Measurements from ENCODE around the gene ATF7IP2.

DNA sequence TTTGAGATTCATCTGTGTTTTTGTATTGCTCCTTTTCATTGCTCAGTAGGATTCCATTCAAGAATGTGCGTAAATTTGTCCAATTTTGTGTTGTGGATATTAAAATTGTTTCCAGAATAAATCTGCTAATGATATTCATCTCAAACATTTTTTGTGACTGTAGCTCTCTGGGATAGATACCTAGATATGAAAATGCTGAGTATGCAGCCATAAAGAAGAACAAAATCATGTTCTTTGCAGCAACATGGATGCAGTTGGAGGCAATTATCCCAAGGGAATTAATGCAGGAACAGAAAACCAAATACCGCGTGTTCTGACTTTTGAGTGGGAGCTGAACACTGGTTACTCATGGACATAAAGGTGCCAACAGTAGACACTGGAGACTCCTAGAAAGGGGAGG, 40.2 kb upstream of the ATF7IP2 start:
- TF ChIP-seq, protein P1, sequence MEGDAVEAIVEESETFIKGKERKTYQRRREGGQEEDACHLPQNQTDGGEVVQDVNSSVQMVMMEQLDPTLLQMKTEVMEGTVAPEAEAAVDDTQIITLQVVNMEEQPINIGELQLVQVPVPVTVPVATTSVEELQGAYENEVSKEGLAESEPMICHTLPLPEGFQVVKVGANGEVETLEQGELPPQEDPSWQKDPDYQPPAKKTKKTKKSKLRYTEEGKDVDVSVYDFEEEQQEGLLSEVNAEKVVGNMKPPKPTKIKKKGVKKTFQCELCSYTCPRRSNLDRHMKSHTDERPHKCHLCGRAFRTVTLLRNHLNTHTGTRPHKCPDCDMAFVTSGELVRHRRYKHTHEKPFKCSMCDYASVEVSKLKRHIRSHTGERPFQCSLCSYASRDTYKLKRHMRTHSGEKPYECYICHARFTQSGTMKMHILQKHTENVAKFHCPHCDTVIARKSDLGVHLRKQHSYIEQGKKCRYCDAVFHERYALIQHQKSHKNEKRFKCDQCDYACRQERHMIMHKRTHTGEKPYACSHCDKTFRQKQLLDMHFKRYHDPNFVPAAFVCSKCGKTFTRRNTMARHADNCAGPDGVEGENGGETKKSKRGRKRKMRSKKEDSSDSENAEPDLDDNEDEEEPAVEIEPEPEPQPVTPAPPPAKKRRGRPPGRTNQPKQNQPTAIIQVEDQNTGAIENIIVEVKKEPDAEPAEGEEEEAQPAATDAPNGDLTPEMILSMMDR (IDR thresholded peaks at IDR 0.05), result no peak
- no peak for TF ChIP-seq POLR2A (IDR thresholded peaks at IDR 0.05)

Measured in adrenal gland (tissue), 5 donors.